ENCODE results near the gene SAMSN1. TPM values are rescaled to one million over a fixed set of nuclear protein-coding genes. Genes with fewer than 3 reads are reported as not detected.

SAMSN1 gene
- total and polyA plus RNA-seq, 2 experiments from 2014 or later: 3.2 to 5.4 TPM

DNA sequence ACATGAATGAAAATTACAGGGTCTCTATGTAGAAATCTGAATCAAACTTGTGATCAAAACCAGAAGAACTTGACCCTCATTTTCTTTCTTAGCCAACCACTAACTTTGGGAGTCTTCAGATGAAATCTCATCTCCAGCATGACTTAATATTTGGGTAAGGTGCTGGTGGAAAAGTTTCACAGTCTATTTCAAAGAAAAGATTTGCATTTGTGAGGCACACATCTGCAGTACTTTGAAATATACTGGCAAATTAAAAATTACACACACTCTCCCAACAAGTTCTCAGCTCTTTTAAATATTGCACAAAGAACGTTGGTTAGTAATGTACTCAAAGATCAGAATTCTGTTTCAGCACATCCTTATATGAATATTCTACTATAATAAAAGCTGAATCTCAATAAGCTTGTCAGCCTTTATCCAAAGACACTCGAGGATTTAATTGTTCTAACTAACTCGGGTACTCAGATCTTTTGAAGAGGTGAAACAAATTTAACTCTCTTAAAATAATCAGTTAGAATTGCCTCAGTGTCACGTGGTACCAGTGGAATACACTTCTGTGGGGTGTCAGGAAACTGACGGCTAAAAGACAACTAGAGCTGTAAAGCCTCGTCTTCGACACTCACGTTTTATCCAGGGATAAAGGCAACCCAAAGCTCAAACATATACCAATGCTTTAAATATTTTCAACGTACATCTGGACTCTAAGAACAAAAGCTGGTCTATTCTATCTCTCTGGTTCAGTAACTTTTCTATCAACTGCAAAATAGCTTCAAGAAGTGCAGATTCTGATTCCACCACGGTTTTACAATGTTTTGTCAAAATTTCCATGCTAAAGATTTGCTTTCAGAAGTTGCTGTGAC is 19.0 kb downstream of the SAMSN1 start:
- no peaks in the 10 kb centered on the region for H3K36me3 Mint-ChIP-seq (ENCODE audit: low read depth)
- Histone ChIP-seq H4K20me1 (replicated peaks; ENCODE audit: insufficient read depth) (no peaks in the 10 kb centered on the region), H3K4me3 (no peak overlapping the region), H3F3A (replicated peaks; ENCODE audit: low read depth) (no peaks in the 10 kb centered on the region), H2AFZ (no peak overlapping the region), H3K36me3 (ENCODE audit: insufficient read depth) (no peaks in the 10 kb centered on the region), H3K4me2 (no peak overlapping the region), H3K79me2 (replicated peaks; ENCODE audit: insufficient read depth) (no peaks in the 10 kb centered on the region), H3K27me3 (ENCODE audit: insufficient read depth) (no peaks in the 10 kb centered on the region), H3K9me2 (ENCODE audit: insufficient read depth) (no peaks in the 10 kb centered on the region), H3K27ac (ENCODE audit: low read depth) (no peak overlapping the region), H3K4me1 (ENCODE audit: insufficient read depth) (peaks cover 8% of the 10 kb centered on the region; the same call in 1 of the 2 replicates)
- no peak for DNase-seq (ENCODE audit: low spot score)
- no peak for ATAC-seq
- no peak for TF ChIP-seq EZH2 (IDR thresholded peaks at IDR 0.05; ENCODE audit: low read depth, unreplicated experiment)
- H3K27me3 Mint-ChIP-seq (ENCODE audit: insufficient read depth, low read depth, poor library complexity): no peaks in the 10 kb centered on the region
- H3K9me3 Mint-ChIP-seq: no peaks in the 10 kb centered on the region
- no peak overlapping the region for H3K27ac Mint-ChIP-seq
- H3K4me3 Mint-ChIP-seq: no peak overlapping the region
- H3K4me1 Mint-ChIP-seq: no peaks in the 10 kb centered on the region

DNA sequence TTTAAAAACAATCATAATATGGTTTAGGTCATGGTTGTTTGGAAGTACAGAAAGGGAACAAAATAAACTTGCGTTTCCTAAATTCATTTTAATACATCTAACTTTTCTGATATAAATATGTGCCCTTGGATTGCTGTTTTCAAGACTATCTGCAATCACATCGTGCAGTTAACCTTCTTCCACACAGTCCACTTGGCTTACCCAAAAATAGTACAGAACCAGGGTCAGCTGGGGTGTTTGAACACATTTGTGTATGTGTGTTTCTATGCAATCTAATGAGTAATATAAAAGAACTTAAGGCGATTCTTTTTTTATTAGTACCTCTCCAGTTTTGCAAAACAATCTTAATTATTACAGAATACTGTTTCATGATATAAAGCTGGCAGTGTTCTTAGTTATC is 19.9 kb downstream of the SAMSN1 start:
- no peak overlapping the region for H3K27ac ChIP-seq (ENCODE audit: low read depth)
- no peak overlapping the region for H2AFZ ChIP-seq
- DNase-seq (ENCODE audit: low spot score): no peak
- H3K36me3 ChIP-seq (ENCODE audit: insufficient read depth): no peaks in the 10 kb centered on the region
- Mint-ChIP-seq H3K36me3 (ENCODE audit: low read depth) (no peaks in the 10 kb centered on the region), H3K27ac (no peak overlapping the region), H3K4me3 (no peak overlapping the region), H3K4me1 (no peaks in the 10 kb centered on the region; the same call in 2 of the 3 replicates), H3K27me3 (ENCODE audit: insufficient read depth, low read depth, poor library complexity) (no peaks in the 10 kb centered on the region), H3K9me3 (no peaks in the 10 kb centered on the region)
- no peaks in the 10 kb centered on the region for H3K27me3 ChIP-seq (ENCODE audit: insufficient read depth)
- no peaks in the 10 kb centered on the region for H3K79me2 ChIP-seq (replicated peaks; ENCODE audit: insufficient read depth)
- no peaks in the 10 kb centered on the region for H4K20me1 ChIP-seq (replicated peaks; ENCODE audit: insufficient read depth)
- H3F3A ChIP-seq (replicated peaks; ENCODE audit: low read depth): no peaks in the 10 kb centered on the region
- H3K4me1 ChIP-seq (ENCODE audit: insufficient read depth): peaks cover 8% of the 10 kb centered on the region; the same call in 1 of the 2 replicates
- no peaks in the 10 kb centered on the region for H3K9me2 ChIP-seq (ENCODE audit: insufficient read depth)
- no peak overlapping the region for H3K4me3 ChIP-seq
- TF ChIP-seq STAT1 (IDR thresholded peaks at IDR 0.05; ENCODE audit: unreplicated experiment): no peak
- no peak for TF ChIP-seq JUNB (IDR thresholded peaks at IDR 0.05; ENCODE audit: unreplicated experiment)
- TF ChIP-seq CREB1 (CRISPR knock-in tag; IDR thresholded peaks at IDR 0.05; ENCODE audit: low read depth): no peak
- TF ChIP-seq POLR2AphosphoS5 (IDR thresholded peaks at IDR 0.05; ENCODE audit: low read depth): no peak
- TF ChIP-seq EZH2 (IDR thresholded peaks at IDR 0.05; ENCODE audit: low read depth, unreplicated experiment): no peak
- TF ChIP-seq EZH2phosphoT487 (IDR thresholded peaks at IDR 0.05; ENCODE audit: unreplicated experiment): no peak
- TF ChIP-seq, protein P1, sequence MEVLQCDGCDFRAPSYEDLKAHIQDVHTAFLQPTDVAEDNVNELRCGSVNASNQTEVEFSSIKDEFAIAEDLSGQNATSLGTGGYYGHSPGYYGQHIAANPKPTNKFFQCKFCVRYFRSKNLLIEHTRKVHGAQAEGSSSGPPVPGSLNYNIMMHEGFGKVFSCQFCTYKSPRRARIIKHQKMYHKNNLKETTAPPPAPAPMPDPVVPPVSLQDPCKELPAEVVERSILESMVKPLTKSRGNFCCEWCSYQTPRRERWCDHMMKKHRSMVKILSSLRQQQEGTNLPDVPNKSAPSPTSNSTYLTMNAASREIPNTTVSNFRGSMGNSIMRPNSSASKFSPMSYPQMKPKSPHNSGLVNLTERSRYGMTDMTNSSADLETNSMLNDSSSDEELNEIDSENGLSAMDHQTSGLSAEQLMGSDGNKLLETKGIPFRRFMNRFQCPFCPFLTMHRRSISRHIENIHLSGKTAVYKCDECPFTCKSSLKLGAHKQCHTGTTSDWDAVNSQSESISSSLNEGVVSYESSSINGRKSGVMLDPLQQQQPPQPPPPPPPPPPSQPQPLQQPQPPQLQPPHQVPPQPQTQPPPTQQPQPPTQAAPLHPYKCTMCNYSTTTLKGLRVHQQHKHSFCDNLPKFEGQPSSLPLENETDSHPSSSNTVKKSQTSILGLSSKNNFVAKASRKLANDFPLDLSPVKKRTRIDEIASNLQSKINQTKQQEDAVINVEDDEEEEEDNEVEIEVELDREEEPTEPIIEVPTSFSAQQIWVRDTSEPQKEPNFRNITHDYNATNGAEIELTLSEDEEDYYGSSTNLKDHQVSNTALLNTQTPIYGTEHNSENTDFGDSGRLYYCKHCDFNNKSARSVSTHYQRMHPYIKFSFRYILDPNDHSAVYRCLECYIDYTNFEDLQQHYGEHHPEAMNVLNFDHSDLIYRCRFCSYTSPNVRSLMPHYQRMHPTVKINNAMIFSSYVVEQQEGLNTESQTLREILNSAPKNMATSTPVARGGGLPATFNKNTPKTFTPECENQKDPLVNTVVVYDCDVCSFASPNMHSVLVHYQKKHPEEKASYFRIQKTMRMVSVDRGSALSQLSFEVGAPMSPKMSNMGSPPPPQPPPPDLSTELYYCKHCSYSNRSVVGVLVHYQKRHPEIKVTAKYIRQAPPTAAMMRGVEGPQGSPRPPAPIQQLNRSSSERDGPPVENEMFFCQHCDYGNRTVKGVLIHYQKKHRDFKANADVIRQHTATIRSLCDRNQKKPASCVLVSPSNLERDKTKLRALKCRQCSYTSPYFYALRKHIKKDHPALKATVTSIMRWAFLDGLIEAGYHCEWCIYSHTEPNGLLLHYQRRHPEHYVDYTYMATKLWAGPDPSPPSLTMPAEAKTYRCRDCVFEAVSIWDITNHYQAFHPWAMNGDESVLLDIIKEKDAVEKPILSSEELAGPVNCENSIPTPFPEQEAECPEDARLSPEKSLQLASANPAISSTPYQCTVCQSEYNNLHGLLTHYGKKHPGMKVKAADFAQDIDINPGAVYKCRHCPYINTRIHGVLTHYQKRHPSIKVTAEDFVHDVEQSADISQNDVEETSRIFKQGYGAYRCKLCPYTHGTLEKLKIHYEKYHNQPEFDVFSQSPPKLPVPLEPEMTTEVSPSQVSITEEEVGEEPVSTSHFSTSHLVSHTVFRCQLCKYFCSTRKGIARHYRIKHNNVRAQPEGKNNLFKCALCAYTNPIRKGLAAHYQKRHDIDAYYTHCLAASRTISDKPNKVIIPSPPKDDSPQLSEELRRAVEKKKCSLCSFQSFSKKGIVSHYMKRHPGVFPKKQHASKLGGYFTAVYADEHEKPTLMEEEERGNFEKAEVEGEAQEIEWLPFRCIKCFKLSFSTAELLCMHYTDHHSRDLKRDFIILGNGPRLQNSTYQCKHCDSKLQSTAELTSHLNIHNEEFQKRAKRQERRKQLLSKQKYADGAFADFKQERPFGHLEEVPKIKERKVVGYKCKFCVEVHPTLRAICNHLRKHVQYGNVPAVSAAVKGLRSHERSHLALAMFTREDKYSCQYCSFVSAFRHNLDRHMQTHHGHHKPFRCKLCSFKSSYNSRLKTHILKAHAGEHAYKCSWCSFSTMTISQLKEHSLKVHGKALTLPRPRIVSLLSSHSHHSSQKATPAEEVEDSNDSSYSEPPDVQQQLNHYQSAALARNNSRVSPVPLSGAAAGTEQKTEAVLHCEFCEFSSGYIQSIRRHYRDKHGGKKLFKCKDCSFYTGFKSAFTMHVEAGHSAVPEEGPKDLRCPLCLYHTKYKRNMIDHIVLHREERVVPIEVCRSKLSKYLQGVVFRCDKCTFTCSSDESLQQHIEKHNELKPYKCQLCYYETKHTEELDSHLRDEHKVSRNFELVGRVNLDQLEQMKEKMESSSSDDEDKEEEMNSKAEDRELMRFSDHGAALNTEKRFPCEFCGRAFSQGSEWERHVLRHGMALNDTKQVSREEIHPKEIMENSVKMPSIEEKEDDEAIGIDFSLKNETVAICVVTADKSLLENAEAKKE (CRISPR knock-in tag; IDR thresholded peaks at IDR 0.05): no peak
- TF ChIP-seq ZNF114 (CRISPR knock-in tag; IDR thresholded peaks at IDR 0.05): no peak
- no peak for TF ChIP-seq ZNF331 (CRISPR knock-in tag; IDR thresholded peaks at IDR 0.05; ENCODE audit: low read depth)
- TF ChIP-seq, protein P2, sequence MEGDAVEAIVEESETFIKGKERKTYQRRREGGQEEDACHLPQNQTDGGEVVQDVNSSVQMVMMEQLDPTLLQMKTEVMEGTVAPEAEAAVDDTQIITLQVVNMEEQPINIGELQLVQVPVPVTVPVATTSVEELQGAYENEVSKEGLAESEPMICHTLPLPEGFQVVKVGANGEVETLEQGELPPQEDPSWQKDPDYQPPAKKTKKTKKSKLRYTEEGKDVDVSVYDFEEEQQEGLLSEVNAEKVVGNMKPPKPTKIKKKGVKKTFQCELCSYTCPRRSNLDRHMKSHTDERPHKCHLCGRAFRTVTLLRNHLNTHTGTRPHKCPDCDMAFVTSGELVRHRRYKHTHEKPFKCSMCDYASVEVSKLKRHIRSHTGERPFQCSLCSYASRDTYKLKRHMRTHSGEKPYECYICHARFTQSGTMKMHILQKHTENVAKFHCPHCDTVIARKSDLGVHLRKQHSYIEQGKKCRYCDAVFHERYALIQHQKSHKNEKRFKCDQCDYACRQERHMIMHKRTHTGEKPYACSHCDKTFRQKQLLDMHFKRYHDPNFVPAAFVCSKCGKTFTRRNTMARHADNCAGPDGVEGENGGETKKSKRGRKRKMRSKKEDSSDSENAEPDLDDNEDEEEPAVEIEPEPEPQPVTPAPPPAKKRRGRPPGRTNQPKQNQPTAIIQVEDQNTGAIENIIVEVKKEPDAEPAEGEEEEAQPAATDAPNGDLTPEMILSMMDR (conservative IDR thresholded peaks at IDR 0.05; ENCODE audit: low read depth in 2 of 2): no peak
- no peak overlapping the region for H3K4me2 ChIP-seq
- ATAC-seq: no peak
